Left hindlimb (tissue), 1 donor: ENCODE data around the gene JMJD7.
"Not testable (repeated sequence)": the region's sequence is repeated elsewhere in the genome, so short reads cannot be mapped to it uniquely, and the experiment has no call there.

ENCODE experiments used
- DNase-seq: peaks from one replicate; pipeline ENCODE4 v3.0.0-alpha.2; 2018

Gene JMJD7

GRCh38 chr15:41823502-41823901 is 4.4 kb upstream of the JMJD7 start:
- DNase-seq, result no peak

- DNase-seq, result no peak
These were observed 3.7 kb upstream of the JMJD7 start for GRCh38 chr15:41824062-41824745.

- DNase-seq, result no peak
These were observed 2.7 kb upstream of the JMJD7 start for GRCh38 chr15:41825145-41825544.

GRCh38 chr15:41825572-41826535 is 2.0 kb upstream of the JMJD7 start:
- DNase-seq, result no peak

GRCh38 chr15:41827290-41827879 is 507 bp upstream of the JMJD7 start:
- DNase-seq, result no peak

GRCh38 chr15:41828807-41829141 is 882 bp downstream of the JMJD7 start:
- no peak for DNase-seq

- no peak for DNase-seq
These were observed 2.2 kb downstream of the JMJD7 start for GRCh38 chr15:41829959-41830646.

- DNase-seq, result not testable (repeated sequence)
These were observed 3.4 kb downstream of the JMJD7 start for GRCh38 chr15:41831291-41831690.

GRCh38 chr15:41832208-41832607 is 4.3 kb downstream of the JMJD7 start:
- no peak for DNase-seq

- no peak for DNase-seq
These were observed 5.0 kb downstream of the JMJD7 start for GRCh38 chr15:41832875-41833274.

- no peak for DNase-seq
These were observed 6.2 kb downstream of the JMJD7 start for GRCh38 chr15:41834096-41834495.

- no peak for DNase-seq
These were observed 8.2 kb downstream of the JMJD7 start for GRCh38 chr15:41836073-41836472.

- DNase-seq, result no peak
These were observed 9.0 kb downstream of the JMJD7 start for GRCh38 chr15:41836713-41837454.

- no peak for DNase-seq
These were observed 10.6 kb downstream of the JMJD7 start, which contains the start of gene PLA2G4B for GRCh38 chr15:41838400-41838897. PLA2G4B (plus strand) TSS chr15:41838847; CDS start chr15:41838914, 67 bp downstream.

- DNase-seq, result no peak
These were observed 12.0 kb downstream of the JMJD7 start for GRCh38 chr15:41839781-41840491.

- DNase-seq, result no peak
These were observed 12.8 kb downstream of the JMJD7 start for GRCh38 chr15:41840673-41841072.

- DNase-seq, result no peak
These were observed 13.2 kb downstream of the JMJD7 start for GRCh38 chr15:41841131-41841530.

- DNase-seq, result no peak
These were observed 14.3 kb downstream of the JMJD7 start for GRCh38 chr15:41842229-41842628.

GRCh38 chr15:41843571-41843970 is 15.7 kb downstream of the JMJD7 start:
- no peak for DNase-seq

- DNase-seq, result no peak
These were observed 16.9 kb downstream of the JMJD7 start for GRCh38 chr15:41844814-41845213.

- no peak for DNase-seq
These were observed 19.3 kb downstream of the JMJD7 start for GRCh38 chr15:41847206-41847605.
